Measurements from ENCODE around the gene WWOX.

GRCh38 chr16:79072517-79072916 is 973.1 kb downstream of the WWOX start:
- TF ChIP-seq, protein P1, sequence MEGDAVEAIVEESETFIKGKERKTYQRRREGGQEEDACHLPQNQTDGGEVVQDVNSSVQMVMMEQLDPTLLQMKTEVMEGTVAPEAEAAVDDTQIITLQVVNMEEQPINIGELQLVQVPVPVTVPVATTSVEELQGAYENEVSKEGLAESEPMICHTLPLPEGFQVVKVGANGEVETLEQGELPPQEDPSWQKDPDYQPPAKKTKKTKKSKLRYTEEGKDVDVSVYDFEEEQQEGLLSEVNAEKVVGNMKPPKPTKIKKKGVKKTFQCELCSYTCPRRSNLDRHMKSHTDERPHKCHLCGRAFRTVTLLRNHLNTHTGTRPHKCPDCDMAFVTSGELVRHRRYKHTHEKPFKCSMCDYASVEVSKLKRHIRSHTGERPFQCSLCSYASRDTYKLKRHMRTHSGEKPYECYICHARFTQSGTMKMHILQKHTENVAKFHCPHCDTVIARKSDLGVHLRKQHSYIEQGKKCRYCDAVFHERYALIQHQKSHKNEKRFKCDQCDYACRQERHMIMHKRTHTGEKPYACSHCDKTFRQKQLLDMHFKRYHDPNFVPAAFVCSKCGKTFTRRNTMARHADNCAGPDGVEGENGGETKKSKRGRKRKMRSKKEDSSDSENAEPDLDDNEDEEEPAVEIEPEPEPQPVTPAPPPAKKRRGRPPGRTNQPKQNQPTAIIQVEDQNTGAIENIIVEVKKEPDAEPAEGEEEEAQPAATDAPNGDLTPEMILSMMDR (IDR thresholded peaks at IDR 0.05), result no peak
- no peak for TF ChIP-seq POLR2A (IDR thresholded peaks at IDR 0.05)
